NCI-H1092 treated with DMSO at 0.1 percent for 48 hours (cell line): ENCODE data around the gene CUEDC2.

ENCODE experiments used
- DNase-seq: peaks from one replicate; lab custom pipeline; 2025; lab: John Stamatoyannopoulos, UW

Gene CUEDC2

DNA sequence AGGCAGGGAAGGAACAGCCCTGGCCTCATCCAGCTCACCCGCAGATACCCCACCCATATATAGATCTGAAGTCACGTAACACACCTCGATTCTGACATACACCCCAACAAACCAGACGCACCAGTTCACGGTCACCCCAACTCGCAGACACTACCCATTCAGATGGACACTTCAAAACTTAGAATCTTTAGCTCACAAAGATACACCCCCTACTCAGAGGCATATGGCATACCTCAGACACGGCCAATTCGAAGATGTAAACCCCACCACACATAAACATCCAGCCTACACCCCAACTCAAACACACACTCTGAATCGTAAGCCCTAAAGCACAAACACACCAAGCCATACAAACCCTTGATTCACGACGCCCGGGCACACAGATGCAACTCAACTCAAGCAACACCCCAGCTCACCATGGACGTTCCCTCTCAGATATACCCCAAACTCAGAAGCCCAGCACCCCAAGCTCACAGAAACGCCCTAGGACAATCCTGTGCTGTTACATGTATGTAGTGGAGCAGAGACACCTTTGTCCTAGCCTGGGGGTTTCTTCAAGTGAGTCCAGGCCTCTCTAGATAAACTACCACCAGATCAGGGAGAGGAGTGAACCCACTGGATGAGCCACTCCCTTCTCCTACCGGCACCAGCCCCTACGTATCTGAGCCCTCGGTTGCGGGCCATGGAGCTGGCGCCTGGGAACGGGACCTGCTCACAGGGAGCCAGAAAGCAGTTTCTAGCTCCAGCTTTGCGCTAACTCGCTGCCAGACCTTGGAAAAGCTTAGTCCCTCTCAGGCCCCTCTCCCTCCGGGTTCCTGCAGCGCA lies 22.6 kb downstream of the CUEDC2 start:
- DNase-seq = no peak

DNA sequence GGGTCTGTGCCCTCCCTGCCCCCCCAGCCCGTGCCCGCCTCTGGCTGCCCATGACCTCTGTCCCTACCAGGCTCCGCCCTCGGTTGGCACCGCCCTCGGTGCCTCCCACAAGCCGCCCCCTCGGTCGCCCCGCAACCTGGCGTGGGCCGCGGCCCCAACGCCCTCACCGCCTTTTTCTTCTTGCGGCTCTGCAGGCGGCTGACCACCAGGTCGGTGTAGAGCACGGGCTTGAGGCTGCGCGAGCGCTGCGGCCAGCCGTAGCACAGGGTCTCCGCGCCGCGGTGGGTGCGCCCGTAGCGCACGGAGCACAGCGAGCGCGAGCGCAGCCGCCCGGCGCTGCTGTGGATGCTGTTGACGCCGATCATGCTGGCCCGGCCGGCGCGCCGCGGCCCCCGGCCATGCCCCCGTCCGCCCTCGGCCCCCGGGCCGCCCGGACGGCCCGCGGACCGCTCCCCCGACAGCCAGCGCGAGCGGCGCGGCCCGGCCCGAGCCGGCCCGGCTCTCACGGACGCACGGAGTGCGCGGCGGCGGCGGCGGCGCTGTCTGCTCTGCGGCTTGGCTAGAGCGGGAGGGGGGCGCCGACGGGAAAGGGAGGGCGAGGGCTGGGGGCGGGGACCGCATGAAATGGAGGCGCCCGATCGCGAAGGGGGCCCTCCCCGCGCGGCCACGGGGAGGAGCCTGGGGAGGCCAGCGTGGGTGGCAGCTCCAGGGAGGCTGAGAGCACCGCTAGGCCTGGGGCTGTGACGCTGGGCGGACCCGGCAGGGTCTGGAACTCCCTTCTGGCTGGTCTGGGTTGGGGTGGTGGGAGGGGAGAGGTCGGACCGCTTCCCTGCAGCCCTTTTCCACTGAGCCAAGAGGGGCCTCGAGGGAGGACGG lies 23.4 kb downstream of the CUEDC2 start:
- peak; percentile 25 for DNase-seq

DNA sequence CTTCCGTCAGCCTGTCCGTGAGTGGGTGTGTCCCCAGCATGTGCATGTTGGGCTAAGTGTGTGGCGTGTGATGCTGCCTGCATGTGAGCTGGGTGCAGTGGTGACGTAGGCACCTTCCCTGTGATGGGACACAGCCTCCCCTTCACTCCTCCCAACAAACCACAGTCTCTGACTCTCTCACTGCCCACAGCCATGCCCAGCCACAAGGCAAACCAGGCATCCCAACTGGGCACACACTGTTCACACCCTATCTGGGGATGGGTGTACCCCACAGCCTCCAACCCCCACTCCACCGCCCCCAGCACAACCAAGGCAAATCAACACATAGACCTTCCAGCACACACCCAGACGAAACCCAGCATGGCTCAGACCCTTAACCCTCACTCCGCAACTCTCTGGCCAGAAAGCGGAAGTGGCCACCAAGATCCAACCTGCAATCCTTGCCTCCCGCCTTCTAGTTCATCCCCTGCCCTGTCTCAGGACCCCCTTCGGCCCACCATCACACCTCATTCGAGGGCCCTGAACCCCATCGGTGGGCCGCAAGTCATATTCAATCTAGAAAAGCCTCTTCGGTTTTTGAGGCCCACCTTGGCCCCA lies 24.1 kb downstream of the CUEDC2 start:
- no peak for DNase-seq

DNA sequence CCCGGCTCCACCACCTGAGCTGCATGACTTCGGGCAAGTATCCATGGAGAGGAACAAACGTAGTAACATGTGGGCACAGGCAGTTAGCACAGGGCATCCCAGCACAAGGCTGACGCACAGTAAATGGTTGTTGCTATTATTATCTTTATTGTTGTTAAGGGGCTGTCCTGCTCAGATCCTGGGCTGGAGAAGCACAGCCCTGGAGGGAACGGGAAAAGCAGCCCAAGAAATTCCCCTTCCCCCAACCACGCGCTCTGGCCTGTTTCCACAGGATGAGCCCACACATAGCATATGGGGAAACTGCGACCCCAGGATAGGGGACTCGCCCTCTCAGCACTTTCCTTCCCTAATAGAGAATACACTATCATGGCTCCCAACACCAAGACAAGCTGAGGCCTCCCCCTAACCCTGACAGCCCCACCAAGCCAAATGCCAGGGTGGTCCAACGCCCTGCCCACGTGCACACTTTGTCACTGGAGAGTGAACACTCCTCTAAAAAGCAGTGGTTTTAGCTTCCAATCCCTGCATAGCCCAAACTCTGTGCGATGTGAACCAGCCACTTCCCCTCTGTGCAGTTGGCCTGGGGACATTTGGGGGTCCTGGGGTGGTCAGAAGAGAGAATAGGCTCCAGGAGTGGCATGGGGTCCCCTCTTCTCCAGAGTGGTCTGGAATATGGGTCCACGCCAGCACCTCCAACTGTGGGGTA lies 24.8 kb downstream of the CUEDC2 start:
- DNase-seq = no peak

DNA sequence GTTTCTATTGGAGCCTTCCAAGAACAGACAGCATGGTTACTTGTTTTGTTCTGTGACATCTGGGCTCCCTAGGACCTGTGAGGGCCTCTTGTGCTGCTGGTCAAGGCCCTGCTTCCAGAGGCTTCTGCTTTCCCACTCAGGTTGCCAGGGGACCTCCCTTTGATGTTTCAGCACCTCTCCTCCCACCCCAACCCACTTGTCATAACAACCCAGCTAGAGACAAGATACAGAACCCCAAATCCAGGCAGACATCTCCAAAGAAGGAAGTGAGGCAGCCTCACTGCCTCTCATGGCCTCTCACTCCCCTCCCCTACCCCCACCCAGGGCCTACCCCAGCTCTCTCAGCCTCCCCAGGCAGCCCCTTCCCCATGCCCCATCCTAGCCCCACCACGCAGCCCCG lies 25.6 kb downstream of the CUEDC2 start:
- DNase-seq = no peak

DNA sequence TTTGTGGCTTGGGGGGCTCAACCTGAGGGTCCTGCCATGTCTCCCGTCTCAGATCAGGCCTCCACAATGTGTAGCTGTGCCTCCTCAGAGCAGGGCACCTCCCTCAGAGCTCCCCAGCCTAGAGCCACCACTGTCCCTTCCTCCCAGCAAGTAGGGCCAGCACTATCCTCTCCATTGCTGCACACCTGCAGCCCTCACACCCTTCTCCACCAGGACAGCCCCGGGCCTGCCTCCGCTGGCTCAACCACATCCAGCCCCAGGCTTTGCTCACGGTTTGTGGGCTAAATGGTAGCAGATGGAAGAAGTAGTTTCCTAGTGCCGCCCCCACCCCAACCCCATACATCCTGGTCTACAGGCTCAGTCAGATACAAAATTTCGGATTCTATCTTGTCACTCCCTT lies 26.7 kb downstream of the CUEDC2 start:
- no peak for DNase-seq

DNA sequence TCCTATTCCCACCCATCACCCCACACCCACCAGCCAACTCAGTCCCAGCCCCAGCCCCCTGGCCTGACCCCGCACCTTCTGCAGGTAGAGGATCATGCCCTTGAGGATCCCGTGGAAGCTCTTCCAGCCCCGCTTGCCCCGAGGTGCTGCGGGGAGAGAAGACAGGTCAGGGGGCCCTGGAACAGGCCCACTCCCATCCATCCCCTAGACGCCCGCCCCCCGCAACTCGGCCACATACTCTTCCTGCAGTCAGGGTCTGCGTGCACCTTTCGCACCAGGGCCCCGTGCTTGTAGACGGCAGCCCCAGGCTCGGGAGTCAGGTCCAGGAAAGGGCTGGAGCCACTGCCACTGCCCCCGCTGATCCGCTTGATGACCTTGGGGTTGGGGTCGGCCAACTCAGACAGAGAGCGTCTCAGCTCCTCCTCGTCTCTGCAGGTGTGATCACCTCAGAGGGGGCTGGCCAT lies 27.2 kb downstream of the CUEDC2 start:
- no peak for DNase-seq

DNA sequence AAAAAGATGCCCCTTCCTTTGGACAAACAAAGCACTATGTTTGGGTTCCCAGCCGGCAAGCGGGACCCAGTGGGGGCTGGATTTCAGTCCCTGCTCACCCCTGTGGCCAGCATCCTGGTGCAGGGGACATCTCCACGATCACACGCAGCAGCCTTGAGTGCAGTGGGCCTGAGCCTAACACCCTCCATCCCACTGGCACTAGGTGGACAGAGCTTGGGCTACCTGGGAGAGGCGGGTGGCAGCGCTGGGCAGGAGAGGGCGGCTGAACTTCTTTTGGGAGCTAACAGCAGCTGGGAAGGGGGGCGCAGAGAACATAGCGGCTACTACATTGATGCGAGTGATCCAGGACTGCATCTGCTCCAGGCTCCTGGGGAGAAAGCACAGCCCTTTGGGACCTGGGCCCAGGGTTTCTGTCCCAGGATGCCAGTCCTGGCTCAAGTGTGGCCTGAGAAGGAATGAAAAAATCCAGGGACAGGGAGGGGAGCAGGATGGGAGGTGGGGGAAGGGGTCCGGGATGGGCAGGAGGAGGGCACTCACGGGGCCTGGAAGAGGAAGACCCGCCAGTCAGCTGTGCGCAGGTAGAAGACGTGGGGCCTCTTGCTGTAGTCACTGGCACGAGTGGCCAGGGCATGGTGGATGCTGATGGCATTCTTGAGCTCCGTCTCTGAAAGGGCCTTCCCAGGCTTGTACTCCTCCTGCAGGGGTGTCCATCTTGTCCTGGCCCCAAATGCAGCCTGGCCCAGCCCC lies 27.8 kb downstream of the CUEDC2 start:
- DNase-seq = no peak

DNA sequence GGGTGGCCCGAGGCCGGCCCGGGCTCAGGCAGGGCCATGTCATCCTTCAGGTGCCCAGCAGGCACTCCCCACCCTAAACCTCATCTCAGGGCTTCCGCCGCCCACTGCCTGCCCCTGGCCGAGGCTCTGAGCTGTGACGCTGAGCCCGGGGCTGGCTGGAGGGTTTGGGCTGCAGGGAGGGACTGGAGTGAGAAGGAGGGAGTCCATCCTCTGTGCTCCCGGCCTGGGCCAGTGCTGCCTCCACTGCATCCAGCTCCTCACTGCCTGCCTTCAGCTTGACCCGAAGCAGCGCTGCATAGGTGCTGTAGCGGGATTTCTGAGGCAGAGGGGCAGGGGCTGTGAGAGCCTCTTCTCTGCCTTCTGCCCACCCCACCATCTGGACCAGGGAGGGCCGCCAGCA lies 29.3 kb downstream of the CUEDC2 start:
- DNase-seq = no peak

DNA sequence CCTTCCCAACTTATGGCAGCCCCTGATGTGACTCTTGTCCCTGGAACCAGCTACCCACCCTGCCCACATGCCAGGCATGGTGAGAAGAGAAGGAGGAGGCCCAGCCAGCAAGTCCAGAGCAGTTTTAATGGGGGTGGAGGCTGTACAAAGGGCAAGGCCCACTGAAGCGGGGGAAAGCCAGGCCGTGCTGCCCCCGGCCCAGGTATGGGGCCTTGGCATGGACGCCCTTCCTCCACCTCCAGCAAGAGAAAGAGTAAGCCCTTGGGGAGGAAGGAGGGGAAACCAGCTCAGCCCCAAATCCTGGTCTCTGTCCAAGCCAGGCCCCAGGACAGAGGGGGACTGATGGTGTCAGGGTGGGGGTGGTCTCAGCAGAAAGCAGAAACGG lies 29.9 kb downstream of the CUEDC2 start:
- no peak for DNase-seq

DNA sequence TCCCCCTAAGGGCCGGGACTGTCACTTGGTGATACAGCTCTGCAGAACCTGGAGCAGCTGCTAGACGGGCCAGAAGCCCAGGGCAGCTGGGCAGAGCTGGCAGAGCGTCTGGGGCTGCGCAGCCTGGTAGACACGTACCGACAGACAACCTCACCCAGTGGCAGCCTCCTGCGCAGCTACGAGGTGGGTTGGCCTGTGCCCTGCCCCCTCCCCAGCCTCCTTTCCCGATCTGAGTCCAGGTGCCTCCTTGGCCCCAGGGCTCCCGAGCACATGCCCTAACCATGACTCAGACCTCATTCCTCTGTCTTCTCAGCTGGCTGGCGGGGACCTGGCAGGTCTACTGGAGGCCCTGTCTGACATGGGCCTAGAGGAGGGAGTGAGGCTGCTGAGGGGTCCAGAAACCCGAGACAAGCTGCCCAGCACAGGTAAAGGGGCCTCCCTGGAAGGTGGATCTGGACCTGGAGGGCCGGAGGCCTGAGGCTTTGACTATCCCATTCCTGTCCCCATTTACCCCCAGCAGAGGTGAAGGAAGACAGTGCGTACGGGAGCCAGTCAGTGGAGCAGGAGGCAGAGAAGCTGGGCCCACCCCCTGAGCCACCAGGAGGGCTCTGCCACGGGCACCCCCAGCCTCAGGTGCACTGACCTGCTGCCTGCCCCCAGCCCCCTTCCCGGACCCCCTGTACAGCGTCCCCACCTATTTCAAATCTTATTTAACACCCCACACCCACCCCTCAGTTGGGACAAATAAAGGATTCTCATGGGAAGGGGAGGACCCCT lies 30.5 kb downstream of the CUEDC2 start:
- DNase-seq = no peak

DNA sequence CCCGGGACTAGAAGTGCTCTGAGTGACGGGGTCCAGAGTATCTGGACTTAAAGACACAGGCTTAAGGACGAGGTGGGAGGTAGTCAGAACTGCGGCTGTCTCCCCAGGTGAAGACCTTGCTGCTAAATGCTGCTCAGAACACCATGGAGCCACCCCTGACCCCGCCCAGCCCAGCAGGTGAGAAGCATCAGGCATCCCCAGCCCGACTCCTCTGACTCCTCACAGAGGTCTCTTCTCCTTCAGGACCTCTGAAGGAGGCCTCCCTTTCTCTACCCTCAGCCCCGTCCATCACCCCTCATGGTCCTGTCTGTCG lies 31.1 kb downstream of the CUEDC2 start:
- no peak for DNase-seq

DNA sequence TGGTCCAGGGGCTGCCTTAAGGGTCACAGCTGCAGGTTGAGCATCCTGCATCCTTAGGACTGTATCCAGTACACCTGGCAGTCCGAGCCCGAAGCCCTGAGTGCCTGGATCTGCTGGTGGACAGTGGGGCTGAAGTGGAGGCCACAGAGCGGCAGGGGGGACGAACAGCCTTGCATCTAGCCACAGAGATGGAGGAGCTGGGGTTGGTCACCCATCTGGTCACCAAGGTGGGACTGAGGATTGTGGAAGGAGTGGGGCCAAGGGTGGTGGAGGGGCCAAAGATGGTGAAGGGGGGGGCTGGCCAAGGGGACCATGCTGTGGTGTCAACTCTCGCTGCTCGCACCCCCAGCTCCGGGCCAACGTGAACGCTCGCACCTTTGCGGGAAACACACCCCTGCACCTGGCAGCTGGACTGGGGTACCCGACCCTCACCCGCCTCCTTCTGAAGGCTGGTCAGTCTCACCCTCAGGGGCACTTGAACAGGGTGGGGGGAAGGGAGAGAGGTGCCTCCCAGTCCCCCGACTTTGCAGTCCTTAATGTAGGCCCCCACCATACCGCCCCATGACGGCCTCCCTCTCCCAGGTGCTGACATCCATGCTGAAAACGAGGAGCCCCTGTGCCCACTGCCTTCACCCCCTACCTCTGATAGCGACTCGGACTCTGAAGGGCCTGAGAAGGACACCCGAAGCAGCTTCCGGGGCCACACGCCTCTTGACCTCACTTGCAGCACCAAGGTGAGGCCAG lies 31.6 kb downstream of the CUEDC2 start:
- no peak for DNase-seq

DNA sequence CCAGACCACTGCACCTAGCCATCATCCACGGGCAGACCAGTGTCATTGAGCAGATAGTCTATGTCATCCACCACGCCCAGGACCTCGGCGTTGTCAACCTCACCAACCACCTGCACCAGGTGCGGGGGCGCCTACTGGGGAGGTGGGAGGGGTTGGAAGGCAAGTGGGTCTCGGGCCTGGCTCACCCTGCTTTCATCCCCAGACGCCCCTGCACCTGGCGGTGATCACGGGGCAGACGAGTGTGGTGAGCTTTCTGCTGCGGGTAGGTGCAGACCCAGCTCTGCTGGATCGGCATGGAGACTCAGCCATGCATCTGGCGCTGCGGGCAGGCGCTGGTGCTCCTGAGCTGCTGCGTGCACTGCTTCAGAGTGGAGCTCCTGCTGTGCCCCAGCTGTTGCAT lies 32.3 kb downstream of the CUEDC2 start:
- DNase-seq = peak; percentile 4

DNA sequence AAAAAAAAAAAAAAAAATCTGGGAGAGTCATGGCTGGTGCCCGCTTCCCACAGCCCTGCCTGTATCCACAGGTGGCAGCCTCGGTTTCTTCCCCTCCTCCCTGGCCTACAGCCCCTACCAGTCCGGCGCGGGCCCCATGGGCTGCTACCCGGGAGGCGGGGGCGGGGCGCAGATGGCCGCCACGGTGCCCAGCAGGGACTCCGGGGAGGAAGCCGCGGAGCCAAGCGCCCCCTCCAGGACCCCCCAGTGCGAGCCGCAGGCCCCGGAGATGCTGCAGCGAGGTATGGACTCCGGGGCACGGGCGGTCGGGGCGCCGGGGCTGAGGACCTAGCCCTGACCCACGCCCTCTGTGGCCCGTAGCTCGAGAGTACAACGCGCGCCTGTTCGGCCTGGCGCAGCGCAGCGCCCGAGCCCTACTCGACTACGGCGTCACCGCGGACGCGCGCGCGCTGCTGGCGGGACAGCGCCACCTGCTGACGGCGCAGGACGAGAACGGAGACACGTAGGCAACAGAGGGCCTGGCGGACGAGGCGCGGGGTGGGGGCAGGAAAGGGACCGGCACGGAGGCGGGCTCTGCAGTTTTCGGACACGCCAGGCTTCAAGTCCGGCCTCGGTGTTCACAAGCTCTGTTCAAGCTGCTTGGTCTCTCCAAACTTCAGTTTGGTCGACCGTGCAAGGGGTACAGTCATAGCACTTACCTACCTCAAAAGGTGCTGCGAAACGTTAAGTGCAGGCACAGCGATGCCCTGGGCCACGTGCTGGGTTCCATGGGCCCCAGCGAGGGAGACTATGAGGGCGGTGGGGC lies 33.0 kb downstream of the CUEDC2 start:
- DNase-seq = peak; percentile 70

DNA sequence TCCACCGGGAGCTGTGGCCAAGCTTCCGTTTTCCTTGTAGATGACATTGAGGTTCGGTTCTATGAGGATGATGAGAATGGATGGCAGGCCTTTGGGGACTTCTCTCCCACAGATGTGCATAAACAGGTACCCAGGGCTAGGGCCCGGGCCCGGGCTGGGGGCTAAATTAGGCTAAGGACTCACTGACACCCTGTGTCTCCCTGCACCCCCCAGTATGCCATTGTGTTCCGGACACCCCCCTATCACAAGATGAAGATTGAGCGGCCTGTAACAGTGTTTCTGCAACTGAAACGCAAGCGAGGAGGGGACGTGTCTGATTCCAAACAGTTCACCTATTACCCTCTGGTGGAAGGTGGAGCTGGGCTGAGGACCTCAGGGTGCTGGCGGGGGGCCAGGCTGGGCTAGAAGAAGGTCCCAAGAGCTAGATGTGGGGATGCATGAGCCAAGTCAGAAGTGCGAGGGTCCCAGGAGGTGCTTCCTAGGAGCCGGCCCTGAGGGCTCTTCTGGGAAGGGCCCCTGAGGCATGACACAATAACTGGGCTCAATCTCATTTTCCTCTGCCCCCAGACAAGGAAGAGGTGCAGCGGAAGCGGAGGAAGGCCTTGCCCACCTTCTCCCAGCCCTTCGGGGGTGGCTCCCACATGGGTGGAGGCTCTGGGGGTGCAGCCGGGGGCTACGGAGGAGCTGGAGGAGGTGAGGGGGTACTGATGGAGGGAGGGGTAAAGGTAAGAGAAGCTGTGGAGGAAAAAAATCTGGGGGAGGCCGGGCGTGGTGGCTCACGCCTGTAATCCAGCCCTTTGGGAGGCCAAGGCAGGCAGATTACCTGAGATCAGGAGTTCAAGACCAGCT lies 34.0 kb downstream of the CUEDC2 start:
- DNase-seq = no peak

DNA sequence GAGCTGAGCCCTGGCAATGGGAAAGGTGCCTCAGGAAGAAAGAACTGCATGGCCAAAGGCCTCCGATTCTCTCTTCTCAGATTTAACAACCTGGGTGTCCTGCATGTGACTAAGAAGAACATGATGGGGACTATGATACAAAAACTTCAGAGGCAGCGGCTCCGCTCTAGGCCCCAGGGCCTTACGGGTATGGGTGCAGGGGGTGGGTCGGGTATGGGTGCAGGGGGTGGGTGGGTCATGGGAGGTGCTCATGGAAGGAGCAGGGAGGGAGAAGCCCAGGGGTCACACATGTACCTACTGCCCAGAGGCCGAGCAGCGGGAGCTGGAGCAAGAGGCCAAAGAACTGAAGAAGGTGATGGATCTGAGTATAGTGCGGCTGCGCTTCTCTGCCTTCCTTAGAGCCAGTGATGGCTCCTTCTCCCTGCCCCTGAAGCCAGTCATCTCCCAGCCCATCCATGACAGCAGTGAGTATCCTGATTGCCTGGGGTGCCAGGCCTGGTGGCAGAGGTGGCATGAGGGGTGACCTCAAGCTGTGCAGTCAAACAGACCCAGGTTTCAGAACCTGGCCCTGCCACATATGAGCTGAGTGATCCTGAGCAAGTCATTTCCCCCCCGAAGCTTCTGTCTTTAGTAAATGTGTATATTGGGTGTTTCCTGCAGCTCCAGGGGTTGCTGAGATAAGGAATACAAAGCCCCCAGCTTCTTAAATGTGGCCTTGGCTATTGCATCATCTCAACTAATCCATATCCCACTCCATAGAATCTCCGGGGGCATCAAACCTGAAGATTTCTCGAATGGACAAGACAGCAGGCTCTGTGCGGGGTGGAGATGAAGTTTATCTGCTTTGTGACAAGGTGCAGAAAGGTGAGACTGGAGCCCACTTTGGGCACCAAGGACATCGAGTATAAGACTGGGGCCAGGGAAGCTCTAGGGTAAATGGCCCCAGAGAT lies 34.9 kb downstream of the CUEDC2 start:
- no peak for DNase-seq
